HCT116 (cell line): ENCODE results near the gene SLC9A9. TPM values are rescaled to one million over a fixed set of nuclear protein-coding genes. Genes with fewer than 3 reads are reported as not detected.

ENCODE experiments used
- ATAC-seq: fragments of 200-7000 bp; cut with Tn5 transposase; 2 replicates; pipeline ENCODE4 v1.9.1; 2020; ENCODE audit warnings: mild to moderate bottlenecking, moderate library complexity
- BruUV-seq: library from RNA; stranded (reverse); fragments of 400-500 nt; replicated peaks from 2 replicates; lab custom pipeline; 2021; lab: Mats Ljungman, UMichigan
- CTCF ChIA-PET: fragments of 300-600 bp; sonication (Branson Sonifier 250); formaldehyde crosslinking; loops from one replicate; lab custom pipeline; 2021; ENCODE audit warnings: antibody characterized with exemption; lab: Charles Lee
- POLR2A ChIA-PET: fragments of 300-600, 350-600 bp; sonication (Branson Sonifier 250); formaldehyde crosslinking; loops from one replicate; lab custom pipeline; 2021; ENCODE audit warnings: antibody characterized with exemption; lab: Charles Lee
- RAD21 ChIA-PET, 2 experiments: fragments of 300-600 bp; sonication (Branson Sonifier 250); formaldehyde crosslinking; loops; one replicate each; lab custom pipeline; 2023; ENCODE audit warnings: low total read pairs in 2 of 2; ENCODE audit not compliant: uncharacterized antibody in 2 of 2, unreplicated experiment in 2 of 2, low non-redundant PET in 1 of 2; lab: Charles Lee
- DNase-seq: peaks from one replicate; pipeline ENCODE4 v3.0.0-alpha.2; 2010; ENCODE audit warnings: low read depth, low spot score
- H2AFZ ChIP-seq: fragments of 200-600 bp; shearing (Covaris generic), sonication (generic); 2 replicates; pipeline ENCODE4 v1.6.1; 2017; ENCODE audit warnings: low read depth, mixed run types, mixed read lengths, antibody characterized with exemption, low read length; ENCODE audit not compliant: poor library complexity, severe bottlenecking
- H3K27ac ChIP-seq: 2 replicates; pipeline ENCODE4 v1.5.1; 2012; ENCODE audit warnings: low read depth, low read length
- H3K27me3 ChIP-seq: fragments of 200-600 bp; sonication (generic); 2 replicates; pipeline ENCODE4 v1.6.1; 2016; ENCODE audit warnings: mixed run types, low read length, mixed read lengths; ENCODE audit not compliant: insufficient read depth
- H3K36me3 ChIP-seq, 2 experiments: fragments of 200-500 bp in 1 of 2; fragments of 200-600 bp in 1 of 2; sonication (Bioruptor generic) in 1 of 2; sonication (generic) in 1 of 2; 2 replicates each; pipeline versions ENCODE4 v1.5.1 to v1.6.1; 2014 to 2016; ENCODE audit warnings: low read length in 2 of 2, inconsistent platforms in 1 of 2, mixed read lengths in 1 of 2, mixed run types in 1 of 2; ENCODE audit not compliant: insufficient read depth in 2 of 2, control insufficient read depth in 1 of 2
- H3K4me1 ChIP-seq, 2 experiments: fragments of 200-600 bp in 1 of 2; sonication (generic) in 1 of 2; 2 replicates each; pipeline versions ENCODE4 v1.5.1 to v1.6.1; 2012 to 2017; ENCODE audit warnings: low read length in 2 of 2, inconsistent platforms in 1 of 2, mild to moderate bottlenecking in 1 of 2, mixed read lengths in 1 of 2, mixed run types in 1 of 2, moderate library complexity in 1 of 2; ENCODE audit not compliant: insufficient read depth in 2 of 2, control insufficient read depth in 1 of 2
- H3K4me2 ChIP-seq: fragments of 200-600 bp; sonication (generic); 2 replicates; pipeline ENCODE4 v1.6.1; 2017; ENCODE audit warnings: mixed run types, low read length, mixed read lengths
- H3K4me3 ChIP-seq, 2 experiments: fragments of 200-600 bp in 1 of 2; sonication (generic) in 1 of 2; replicated peaks in 1 of 2; 2 replicates each; pipeline ENCODE4 v1.5.1; 2011 to 2016; ENCODE audit warnings: low read length in 2 of 2, control low read depth in 1 of 2, low read depth in 1 of 2, mild to moderate bottlenecking in 1 of 2, mixed read lengths in 1 of 2, mixed run types in 1 of 2
- H3K79me2 ChIP-seq: fragments of 200-600 bp; sonication (generic); 2 replicates; pipeline ENCODE4 v1.6.1; 2017; ENCODE audit warnings: mild to moderate bottlenecking, mixed run types, low read length, moderate library complexity, mixed read lengths; ENCODE audit not compliant: insufficient read depth
- H3K9ac ChIP-seq: fragments of 200-600 bp; sonication (generic); 2 replicates; pipeline ENCODE4 v1.6.1; 2016; ENCODE audit warnings: low read length, mixed read lengths
- H3K9me2 ChIP-seq: fragments of 200-600 bp; sonication (generic), shearing (Covaris generic); 2 replicates; pipeline ENCODE4 v1.6.1; 2017; ENCODE audit warnings: mixed run types, mild to moderate bottlenecking, moderate library complexity; ENCODE audit not compliant: insufficient read depth
- H3K9me3 ChIP-seq, 2 experiments: fragments of 200-500 bp in 1 of 2; fragments of 200-600 bp in 1 of 2; sonication (Bioruptor generic) in 1 of 2; sonication (generic) in 1 of 2; 2 replicates each; pipeline ENCODE4 v1.6.1; 2014 to 2017; ENCODE audit warnings: low read length in 2 of 2, mixed read lengths in 2 of 2, inconsistent platforms in 1 of 2, low read depth in 1 of 2, mild to moderate bottlenecking in 1 of 2, mixed run types in 1 of 2, moderate library complexity in 1 of 2; ENCODE audit not compliant: control insufficient read depth in 1 of 2, insufficient read depth in 1 of 2
- H4K20me1 ChIP-seq: fragments of 200-600 bp; sonication (generic), shearing (Covaris generic); 2 replicates; pipeline ENCODE4 v1.6.1; 2017; ENCODE audit warnings: mixed run types, mild to moderate bottlenecking, moderate library complexity; ENCODE audit not compliant: insufficient read depth
- ATF3 ChIP-seq: IDR thresholded peaks from 2 replicates; pipeline ENCODE4 v1.6.1; 2012
- CBX3 ChIP-seq: IDR thresholded peaks from 2 replicates; pipeline ENCODE4 v1.6.1; 2012; ENCODE audit warnings: low read depth
- CEBPB ChIP-seq: IDR thresholded peaks from 2 replicates; pipeline ENCODE4 v1.6.1; 2012; ENCODE audit warnings: low read depth
- CTCF ChIP-seq, 3 experiments: fragments of 200-600 bp in 1 of 3; sonication (generic) in 1 of 3; IDR thresholded peaks in 2 of 3; conservative IDR thresholded peaks in 1 of 3; 2 replicates each; pipeline ENCODE4 v1.5.1; 2012 to 2017; ENCODE audit warnings: low read depth in 2 of 3, low read length in 2 of 3, antibody characterized with exemption in 1 of 3, borderline replicate concordance in 1 of 3, control low read depth in 1 of 3, mild to moderate bottlenecking in 1 of 3, mixed read lengths in 1 of 3, mixed run types in 1 of 3, moderate library complexity in 1 of 3; ENCODE audit not compliant: insufficient read depth in 1 of 3
- EGR1 ChIP-seq: IDR thresholded peaks from 2 replicates; pipeline ENCODE4 v1.6.1; 2012; ENCODE audit warnings: low read depth
- ELF1 ChIP-seq: IDR thresholded peaks from 2 replicates; pipeline ENCODE4 v1.6.1; 2012; ENCODE audit warnings: low read depth, borderline replicate concordance
- EZH2 ChIP-seq: fragments of 200-600 bp; sonication (generic); IDR thresholded peaks from 2 replicates; pipeline ENCODE4 v1.6.1; 2017; ENCODE audit warnings: antibody characterized with exemption, mixed run types
- FOSL1 ChIP-seq: IDR thresholded peaks from 2 replicates; pipeline ENCODE4 v1.6.1; 2012; ENCODE audit warnings: low read depth
- JUND ChIP-seq: IDR thresholded peaks from 2 replicates; pipeline ENCODE4 v1.6.1; 2012
- MAX ChIP-seq: IDR thresholded peaks from 2 replicates; pipeline ENCODE4 v1.6.1; 2012
- POLR2A ChIP-seq: IDR thresholded peaks from 2 replicates; pipeline ENCODE4 v1.7.0; 2011; ENCODE audit warnings: borderline replicate concordance; ENCODE audit not compliant: insufficient read depth, insufficient read length; ENCODE audit errors: extremely low read depth
- POLR2AphosphoS5 ChIP-seq: IDR thresholded peaks from 2 replicates; pipeline ENCODE4 v1.6.1; 2011; ENCODE audit warnings: mild to moderate bottlenecking, low read depth, low read length, moderate library complexity
- RAD21 ChIP-seq: IDR thresholded peaks from 2 replicates; pipeline ENCODE4 v1.6.1; 2012; ENCODE audit warnings: low read depth, mild to moderate bottlenecking
- REST ChIP-seq: IDR thresholded peaks from 2 replicates; pipeline ENCODE4 v1.6.1; 2012; ENCODE audit warnings: low read depth
- SIN3A ChIP-seq: IDR thresholded peaks from 2 replicates; pipeline ENCODE4 v1.6.1; 2012; ENCODE audit warnings: low read depth
- SP1 ChIP-seq: IDR thresholded peaks from 2 replicates; pipeline ENCODE4 v1.6.1; 2012; ENCODE audit warnings: low read depth
- SRF ChIP-seq: IDR thresholded peaks from 2 replicates; pipeline ENCODE4 v1.6.1; 2012; ENCODE audit warnings: low read depth
- ZBTB33 ChIP-seq: IDR thresholded peaks from 2 replicates; pipeline ENCODE4 v1.6.1; 2011; ENCODE audit warnings: mild to moderate bottlenecking, low read length, moderate library complexity; ENCODE audit not compliant: insufficient replicate concordance; ENCODE audit errors: extremely low read depth
- ZFX ChIP-seq: fragments of 450-650 bp; IDR thresholded peaks from 2 replicates; pipeline ENCODE4 v1.6.1; 2017
- ZNF274 ChIP-seq: fragments of 200-500 bp; sonication (Bioruptor generic); IDR thresholded peaks from 2 replicates; pipeline ENCODE4 v1.6.1; 2014; ENCODE audit warnings: mild to moderate bottlenecking, low read depth, low read length, inconsistent platforms
- intact Hi-C: fragments of 100-400 bp; cut with micrococcal nuclease; formaldehyde crosslinking; loops from 2 replicates; pipeline ENCODE4 v1.10.0; 2022
- total RNA-seq: library from RNA; stranded (reverse); gene quantifications from one replicate; pipeline ENCODE4 v1.2.1, GENCODE V29; 2021; ENCODE audit not compliant: unreplicated experiment

The SLC9A9 gene
- total RNA-seq, 1 experiment from 2014 or later: 0.20 TPM

- intact Hi-C loops: no loop called here
- H3K36me3 ChIP-seq: no peaks in the 10 kb centered on the region
- ATAC-seq (no peak), DNase-seq (no peak)
- H3K4me1 ChIP-seq: no peaks in the 10 kb centered on the region
- H3K79me2 ChIP-seq: no peaks in the 10 kb centered on the region
- POLR2A ChIA-PET: no interaction called here
- H3K9me2 ChIP-seq: no peaks in the 10 kb centered on the region; the same call in 1 of the 2 replicates
- RAD21 ChIA-PET: no interaction called here
- H4K20me1 ChIP-seq: no peaks in the 10 kb centered on the region
- H3K27me3 ChIP-seq: no peaks in the 10 kb centered on the region
- H3K4me2 ChIP-seq: no peak overlapping the region
- no peaks in the 10 kb centered on the region for H3K9me3 ChIP-seq
- no peak overlapping the region for H3K27ac ChIP-seq
- H3K4me3 ChIP-seq: no peak overlapping the region
- no peak overlapping the region for H2AFZ ChIP-seq
- no TSS peak for BruUV-seq
- no peak for TF ChIP-seq FOSL1
- TF ChIP-seq SP1: no peak
- no peak for TF ChIP-seq ZBTB33
- TF ChIP-seq MAX: no peak
- no peak for TF ChIP-seq CTCF (IDR thresholded peaks at IDR 0.05 in 2 of 3, conservative IDR thresholded peaks at IDR 0.05 in 1 of 3; ENCODE audit: borderline replicate concordance in 1 of 3, insufficient read depth in 1 of 3, low read depth in 2 of 3, low read length in 2 of 3)
- TF ChIP-seq ATF3: no peak
- no peak for TF ChIP-seq REST
- TF ChIP-seq RAD21: no peak
- TF ChIP-seq ZNF274: no peak
- no peak for TF ChIP-seq POLR2AphosphoS5
- no peak for TF ChIP-seq CBX3
- no peak for TF ChIP-seq CEBPB
- no peak for TF ChIP-seq EGR1
- no peak for TF ChIP-seq POLR2A
- TF ChIP-seq SIN3A: no peak
- no peak for TF ChIP-seq ZFX
- no peak for TF ChIP-seq SRF
- TF ChIP-seq EZH2: no peak
- no peak for TF ChIP-seq JUND
- TF ChIP-seq ELF1: no peak
- CTCF ChIA-PET: no interaction called here
- no peak overlapping the region for H3K9ac ChIP-seq
Observed at GRCh38 chr3:143749926-143750325, 98.3 kb downstream of the SLC9A9 start.
